ENCODE data around the gene DIP2C. TPM values are rescaled to one million over a fixed set of nuclear protein-coding genes. Genes with fewer than 3 reads are reported as not detected.
"Not testable (repeated sequence)": the region's sequence is repeated elsewhere in the genome, so short reads cannot be mapped to it uniquely, and the experiment has no call there.

The DIP2C gene
- total RNA-seq, 1 donor from 2014 or later = 5.1 TPM

- DNase-seq (ENCODE audit: low read depth, low spot score) = no peak
Observed at GRCh38 chr10:534047-534566, 155.4 kb downstream of the DIP2C start.

DNA sequence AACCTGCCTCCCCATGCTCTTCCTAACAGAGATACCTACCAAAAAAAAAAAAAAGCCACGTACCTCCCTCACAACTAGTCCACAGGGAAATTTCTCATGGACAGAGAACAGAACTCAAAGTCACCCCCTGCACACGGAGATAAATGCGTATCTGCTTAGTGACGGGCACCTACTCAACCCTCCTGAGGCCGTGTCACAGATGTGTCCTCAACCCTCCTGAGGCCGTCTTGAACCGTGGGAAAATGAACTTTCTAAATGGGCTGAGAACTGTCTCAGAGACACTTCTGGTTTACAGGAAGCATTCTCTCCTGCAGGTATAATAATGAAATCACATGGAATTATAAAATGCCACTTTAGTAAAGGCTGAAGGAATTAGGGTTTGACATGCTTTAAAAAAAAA, 155.9 kb downstream of the DIP2C start:
- DNase-seq (ENCODE audit: low read depth, low spot score) = no peak

DNA sequence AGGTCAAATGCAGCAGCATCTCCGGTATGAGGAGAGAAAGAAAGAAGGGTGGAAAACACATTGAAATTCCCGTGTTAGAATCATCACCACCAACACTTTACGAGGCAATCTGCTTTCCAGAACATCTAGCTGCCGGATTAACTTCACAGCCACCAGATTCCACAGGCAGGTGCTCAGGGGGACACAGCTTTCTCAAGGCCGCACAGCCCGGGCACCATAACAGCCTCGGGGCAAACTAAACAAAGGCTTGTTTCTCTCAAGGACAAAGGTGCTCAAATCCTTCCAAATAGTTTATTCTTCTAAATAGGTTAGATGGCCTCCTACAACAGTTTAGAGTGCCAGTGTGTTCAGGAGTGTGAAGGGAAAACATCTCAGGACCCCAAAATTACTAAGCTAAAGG, 156.3 kb downstream of the DIP2C start:
- DNase-seq (ENCODE audit: low read depth, low spot score) = no peak

DNA sequence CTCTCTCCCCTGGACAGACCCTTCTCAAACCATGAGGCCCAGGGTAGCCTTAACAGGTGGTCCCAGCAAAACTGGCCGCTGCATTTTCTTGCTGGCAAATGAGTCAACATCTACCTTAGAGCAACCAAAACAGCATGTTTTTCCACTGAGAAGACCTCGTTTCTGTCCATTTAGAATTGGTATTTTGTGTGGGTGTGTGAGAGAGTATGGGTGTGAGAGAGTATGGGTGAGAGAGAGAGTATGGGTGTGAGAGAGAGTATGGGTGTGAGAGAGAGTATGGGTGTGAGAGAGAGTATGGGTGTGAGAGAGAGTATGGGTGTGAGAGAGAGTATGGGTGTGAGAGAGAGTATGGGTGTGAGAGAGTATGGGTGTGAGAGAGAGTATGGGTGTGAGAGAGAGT, 157.1 kb downstream of the DIP2C start:
- not testable (repeated sequence) for DNase-seq (ENCODE audit: low read depth, low spot score)

GRCh38 chr10:531541-531940, 157.9 kb downstream of the DIP2C start:
- DNase-seq (ENCODE audit: low read depth, low spot score) = no peak

GRCh38 chr10:530717-531116, 158.8 kb downstream of the DIP2C start:
- no peak for DNase-seq (ENCODE audit: low read depth, low spot score)

- no peak for DNase-seq (ENCODE audit: low read depth, low spot score)
Observed at GRCh38 chr10:529468-530230, 159.8 kb downstream of the DIP2C start.

- no peak for DNase-seq (ENCODE audit: low read depth, low spot score)
Observed at GRCh38 chr10:528173-529165, 161.0 kb downstream of the DIP2C start.

DNA sequence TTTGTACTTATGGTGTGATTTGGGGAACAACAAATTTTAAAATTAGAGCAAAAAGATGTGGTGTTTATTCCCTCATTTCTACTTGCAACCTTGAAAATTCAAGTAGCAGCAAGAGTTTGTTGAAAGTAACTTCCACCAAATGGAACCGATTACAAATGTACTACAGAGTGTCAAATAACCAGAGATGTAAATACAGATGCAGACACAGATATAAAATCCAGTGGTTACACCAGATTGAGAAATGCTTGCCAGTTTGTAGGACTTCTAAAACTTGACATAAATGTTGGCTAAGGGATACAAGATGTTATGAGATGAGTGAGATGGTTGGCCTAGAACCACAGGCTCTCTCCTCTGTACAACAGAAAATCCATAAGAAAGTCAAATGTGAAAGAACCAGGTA, 162.1 kb downstream of the DIP2C start:
- no peak for DNase-seq (ENCODE audit: low read depth, low spot score)

DNA sequence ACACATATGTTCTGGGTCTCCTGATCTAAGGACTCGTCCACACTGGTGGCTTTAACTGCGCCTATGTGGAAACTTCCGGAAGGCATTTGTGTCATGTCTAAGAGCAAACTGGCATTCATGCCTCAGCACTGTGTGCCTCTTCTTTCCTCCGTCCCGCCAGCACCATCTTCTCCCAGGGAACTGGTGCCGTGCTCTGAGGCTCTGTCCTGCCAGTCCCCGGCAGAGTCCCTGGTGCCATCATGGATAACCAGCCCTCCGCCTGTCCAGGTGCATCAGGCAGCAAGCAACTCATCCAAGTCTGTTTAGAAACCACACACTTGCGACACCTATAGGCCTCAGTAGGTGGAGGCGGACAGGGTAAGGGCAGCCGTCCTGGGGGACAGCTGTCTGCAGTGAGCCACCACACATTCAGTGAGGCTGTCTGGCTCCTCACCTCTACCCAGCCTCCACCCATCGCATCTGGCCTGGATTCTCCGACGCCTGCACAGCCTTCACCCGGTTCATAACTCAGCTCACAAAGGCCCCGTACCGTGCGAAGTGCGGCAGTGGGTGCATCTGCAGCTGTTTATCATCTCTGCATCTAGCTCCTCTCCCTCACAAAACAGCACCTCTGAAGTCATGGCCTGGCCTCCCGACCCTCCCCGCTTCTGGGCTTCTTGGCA, 162.7 kb downstream of the DIP2C start:
- DNase-seq (ENCODE audit: low read depth, low spot score) = no peak

GRCh38 chr10:525565-526315, 163.7 kb downstream of the DIP2C start:
- no peak for DNase-seq (ENCODE audit: low read depth, low spot score)

GRCh38 chr10:523925-524324, 165.5 kb downstream of the DIP2C start:
- DNase-seq (ENCODE audit: low read depth, low spot score) = no peak

DNA sequence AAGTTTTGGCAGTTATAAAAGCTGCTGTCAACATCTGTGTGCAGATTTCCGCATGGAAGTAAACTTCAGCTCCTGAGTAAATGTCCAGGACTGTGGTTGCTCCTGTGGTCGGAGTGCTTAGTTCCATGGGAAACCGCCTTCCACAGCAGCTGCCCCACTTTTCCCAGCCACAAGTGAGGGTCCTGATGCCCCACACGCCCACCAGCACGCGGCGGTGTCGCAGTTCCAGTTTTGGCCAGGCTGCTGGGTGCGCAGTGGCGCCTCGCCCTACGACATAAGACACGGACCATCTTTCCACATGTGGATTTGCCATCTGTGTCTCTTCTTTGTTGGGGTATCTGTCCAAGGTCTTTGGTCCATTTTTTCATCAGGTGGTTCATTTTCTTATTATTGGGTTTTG, 167.1 kb downstream of the DIP2C start:
- no peak for DNase-seq (ENCODE audit: low read depth, low spot score)

- DNase-seq (ENCODE audit: low read depth, low spot score) = no peak
Observed at GRCh38 chr10:521261-522250, 167.9 kb downstream of the DIP2C start.

DNA sequence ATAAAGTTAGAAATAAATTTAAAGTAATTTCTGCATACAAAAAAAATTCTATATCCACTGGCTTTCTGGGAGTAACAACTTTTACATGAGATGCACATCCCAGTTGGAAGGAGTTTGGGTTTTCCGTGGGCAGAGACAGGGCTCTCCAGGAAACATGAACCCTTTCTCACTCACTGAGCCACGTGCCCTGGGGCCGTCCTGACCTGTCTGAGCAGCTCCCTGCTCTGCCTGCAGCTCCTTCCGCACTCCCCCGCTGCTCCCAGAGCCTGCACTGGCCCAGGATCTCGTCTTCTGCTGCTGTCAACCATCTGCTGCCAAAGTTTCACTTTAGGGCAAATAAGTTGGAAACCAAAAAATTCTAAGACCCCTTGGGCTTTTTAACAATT, 169.1 kb downstream of the DIP2C start:
- no peak for DNase-seq (ENCODE audit: low read depth, low spot score)

DNA sequence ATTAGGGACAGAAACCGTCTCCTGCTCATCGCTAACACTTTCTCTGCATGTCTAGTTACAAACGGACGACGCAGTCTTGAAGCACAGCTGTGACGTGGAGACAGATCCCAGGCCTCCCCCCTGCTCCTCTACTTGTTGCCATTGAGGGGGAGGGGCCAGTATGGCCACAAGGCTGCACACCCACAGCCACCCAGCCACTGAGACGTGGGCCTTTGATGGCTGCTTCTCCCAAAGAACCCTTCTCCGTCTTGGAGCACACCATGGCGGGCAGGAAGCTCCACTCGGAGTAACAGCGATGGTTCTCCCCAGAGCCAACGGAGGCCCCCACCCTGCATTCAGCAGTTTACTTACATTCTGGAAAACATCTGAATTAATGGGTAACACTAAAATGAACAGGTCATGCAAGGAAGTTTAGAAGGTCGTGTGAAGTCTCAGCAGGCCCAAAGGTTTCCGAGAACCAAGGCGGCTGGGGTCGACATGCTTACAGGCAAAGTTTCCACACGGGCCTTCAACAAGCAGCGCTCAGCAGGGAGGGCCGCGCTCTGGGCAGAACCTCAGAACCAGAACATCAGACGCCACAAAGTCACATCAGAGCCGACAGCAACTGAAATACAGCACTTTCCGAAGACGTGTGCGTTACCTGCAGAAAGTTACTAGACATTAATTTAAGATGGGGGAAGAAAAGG, 169.6 kb downstream of the DIP2C start:
- no peak for DNase-seq (ENCODE audit: low read depth, low spot score)

- DNase-seq (ENCODE audit: low read depth, low spot score) = no peak
Observed at GRCh38 chr10:519055-519715, 170.3 kb downstream of the DIP2C start.

GRCh38 chr10:517872-518475, 171.5 kb downstream of the DIP2C start:
- no peak for DNase-seq (ENCODE audit: low read depth, low spot score)

Measured in pulmonary artery endothelial cell (primary cell).